ENCODE measurements around the gene MYO9B. TPM values are rescaled to one million over a fixed set of nuclear protein-coding genes. Genes with fewer than 3 reads are reported as not detected.

The MYO9B gene
- total RNA-seq, 1 experiment from 2014 or later: 94.3 TPM

- 0 out of 2 replicates have a peak, but pooled peaks have one; percentile 59 for TF ChIP-seq JUN (CRISPR knock-in tag; IDR thresholded peaks at IDR 0.05)
- TF ChIP-seq ATF1 (CRISPR knock-in tag; IDR thresholded peaks at IDR 0.05): no peak
- peak; percentile 95 for TF ChIP-seq ZNF416 (CRISPR knock-in tag; IDR thresholded peaks at IDR 0.05)
- TF ChIP-seq MXD4 (CRISPR knock-in tag; IDR thresholded peaks at IDR 0.05; ENCODE audit: borderline replicate concordance): no peak
- TF ChIP-seq PRDM15 (CRISPR knock-in tag; IDR thresholded peaks at IDR 0.05): no peak
- no peak for TF ChIP-seq ZNF281 (CRISPR knock-in tag; IDR thresholded peaks at IDR 0.05)
- no peak for TF ChIP-seq ERG (CRISPR knock-in tag; IDR thresholded peaks at IDR 0.05)
- no peak for TF ChIP-seq EMX1 (CRISPR knock-in tag; IDR thresholded peaks at IDR 0.05)
- TF ChIP-seq CREB1 (CRISPR knock-in tag; IDR thresholded peaks at IDR 0.05): no peak
- TF ChIP-seq SMAD4 (CRISPR knock-in tag; IDR thresholded peaks at IDR 0.05): no peak
- no peak for TF ChIP-seq ZNF671 (CRISPR knock-in tag; IDR thresholded peaks at IDR 0.05)
- TF ChIP-seq ETV6 (CRISPR knock-in tag; IDR thresholded peaks at IDR 0.05): peak; percentile 77
These were observed 139.8 kb downstream of the MYO9B start, which contains the start of gene USE1 (continued) for GRCh38 chr19:17215127-17215971.

GRCh38 chr19:17216058-17216670 lies 140.6 kb downstream of the MYO9B start:
- CTCF ChIA-PET: interaction anchor here (0.8 to 2.0 kb wide), 8 partner anchors 7 to 225 kb away, joined by 3 to 12 read pairs (median 6); partner anchors contain the start of genes BABAM1 and OCEL1
- H3K36me3 Mint-ChIP-seq: peaks cover 23% of the 10 kb centered on the region
- H3K27me3 Mint-ChIP-seq (ENCODE audit: low read depth): no peaks in the 10 kb centered on the region
- ATAC-seq (no peak), DNase-seq (ENCODE audit: low spot score) (no peak)
- peak overlapping the region; percentile 89 for H3K4me3 Mint-ChIP-seq
- no peak overlapping the region for H3K27ac Mint-ChIP-seq
- POLR2A ChIA-PET: interaction anchor here (0.9 to 2.2 kb wide), 11 partner anchors 9 to 94 kb away, joined by 3 to 15 read pairs (median 6); partner anchors contain the start of genes ANKLE1, DDA1 and OCEL1
- peaks cover 10% of the 10 kb centered on the region for H3K4me1 Mint-ChIP-seq
- TF ChIP-seq JUN (CRISPR knock-in tag; IDR thresholded peaks at IDR 0.05) (no peak), PREB (CRISPR knock-in tag; IDR thresholded peaks at IDR 0.05; ENCODE audit: borderline replicate concordance) (no peak), CDX4 (CRISPR knock-in tag; IDR thresholded peaks at IDR 0.05; ENCODE audit: borderline replicate concordance) (no peak), ZNF317 (CRISPR knock-in tag; IDR thresholded peaks at IDR 0.05; ENCODE audit: borderline replicate concordance, low read depth) (no peak), FOXP1 (CRISPR knock-in tag; IDR thresholded peaks at IDR 0.05; ENCODE audit: borderline replicate concordance) (peak; percentile 45; the same call in 1 of the 2 replicates)
- no peaks in the 10 kb centered on the region for H3K9me3 Mint-ChIP-seq
